Stimulated activated naive CD8-positive, alpha-beta T cell treated with anti-CD3 and anti-CD28 coated beads, Interleukin-15, Interleukin-2, amounts not matched to agents 100 ng/mL and 50 ng/mL, for 24 hours (primary cell): ENCODE results near the gene FUCA1.
"Not testable (repeated sequence)": the region's sequence is repeated elsewhere in the genome, so short reads cannot be mapped to it uniquely, and the experiment has no call there.

Source experiments
- H3K27ac Mint-ChIP-seq: one replicate; pipeline ENCODE4 v1.8.0; 2021; ENCODE audit warnings: mild to moderate bottlenecking, mixed read lengths
- H3K27me3 Mint-ChIP-seq: one replicate; pipeline ENCODE4 v1.8.0; 2021; ENCODE audit warnings: mixed read lengths
- H3K36me3 Mint-ChIP-seq: one replicate; pipeline ENCODE4 v1.8.0; 2021; ENCODE audit warnings: low read depth, mixed read lengths
- H3K4me1 Mint-ChIP-seq: one replicate; pipeline ENCODE4 v1.8.0; 2021; ENCODE audit warnings: low read depth, mixed read lengths
- H3K4me3 Mint-ChIP-seq: one replicate; pipeline ENCODE4 v1.8.0; 2021; ENCODE audit warnings: mild to moderate bottlenecking, mixed read lengths
- H3K9me3 Mint-ChIP-seq: one replicate; pipeline ENCODE4 v1.8.0; 2021; ENCODE audit warnings: mixed read lengths

The FUCA1 gene

GRCh38 chr1:23834156-23834555, 33.9 kb downstream of the FUCA1 start:
- not testable (repeated sequence) for H3K9me3 Mint-ChIP-seq, H3K36me3 Mint-ChIP-seq, H3K4me3 Mint-ChIP-seq, H3K27ac Mint-ChIP-seq, H3K27me3 Mint-ChIP-seq
- H3K4me1 Mint-ChIP-seq, result peaks cover 22% of the 10 kb centered on the region

- Mint-ChIP-seq H3K9me3 (no peaks in the 10 kb centered on the region), H3K27me3 (no peaks in the 10 kb centered on the region), H3K4me3 (no peak overlapping the region), H3K4me1 (peaks cover 25% of the 10 kb centered on the region), H3K27ac (no peak overlapping the region), H3K36me3 (no peaks in the 10 kb centered on the region)
These were observed 40.4 kb downstream of the FUCA1 start for GRCh38 chr1:23827717-23828116.

DNA sequence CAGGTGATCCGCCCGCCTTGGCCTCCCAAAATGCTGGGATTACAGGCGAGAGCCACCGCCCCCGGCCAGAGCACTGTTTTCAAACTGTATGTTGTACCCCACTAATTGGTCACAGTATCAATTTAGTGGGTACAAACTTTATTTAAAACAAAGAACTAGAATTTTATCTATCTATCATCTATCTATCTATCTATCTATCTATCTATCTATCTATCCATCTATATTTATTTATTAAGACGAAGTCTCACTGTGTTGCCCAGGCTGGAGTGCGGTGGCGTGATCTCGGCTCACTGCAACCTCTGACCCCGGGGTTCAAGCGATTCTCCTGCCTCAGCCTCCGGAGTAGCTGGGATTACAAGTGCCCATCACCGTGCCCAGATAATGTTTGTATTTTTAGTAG, 41.5 kb downstream of the FUCA1 start:
- H3K36me3 Mint-ChIP-seq, H3K9me3 Mint-ChIP-seq, H3K4me3 Mint-ChIP-seq, H3K27ac Mint-ChIP-seq, H3K27me3 Mint-ChIP-seq: not testable (repeated sequence)
- H3K4me1 Mint-ChIP-seq, result peaks cover 25% of the 10 kb centered on the region

GRCh38 chr1:23825762-23826522, 42.1 kb downstream of the FUCA1 start:
- no peaks in the 10 kb centered on the region for H3K9me3 Mint-ChIP-seq
- H3K27me3 Mint-ChIP-seq, result no peaks in the 10 kb centered on the region
- peak overlapping the region; percentile 97 for H3K4me3 Mint-ChIP-seq
- peaks cover 25% of the 10 kb centered on the region for H3K4me1 Mint-ChIP-seq
- no peaks in the 10 kb centered on the region for H3K36me3 Mint-ChIP-seq
- H3K27ac Mint-ChIP-seq, result peak overlapping the region; percentile 96

DNA sequence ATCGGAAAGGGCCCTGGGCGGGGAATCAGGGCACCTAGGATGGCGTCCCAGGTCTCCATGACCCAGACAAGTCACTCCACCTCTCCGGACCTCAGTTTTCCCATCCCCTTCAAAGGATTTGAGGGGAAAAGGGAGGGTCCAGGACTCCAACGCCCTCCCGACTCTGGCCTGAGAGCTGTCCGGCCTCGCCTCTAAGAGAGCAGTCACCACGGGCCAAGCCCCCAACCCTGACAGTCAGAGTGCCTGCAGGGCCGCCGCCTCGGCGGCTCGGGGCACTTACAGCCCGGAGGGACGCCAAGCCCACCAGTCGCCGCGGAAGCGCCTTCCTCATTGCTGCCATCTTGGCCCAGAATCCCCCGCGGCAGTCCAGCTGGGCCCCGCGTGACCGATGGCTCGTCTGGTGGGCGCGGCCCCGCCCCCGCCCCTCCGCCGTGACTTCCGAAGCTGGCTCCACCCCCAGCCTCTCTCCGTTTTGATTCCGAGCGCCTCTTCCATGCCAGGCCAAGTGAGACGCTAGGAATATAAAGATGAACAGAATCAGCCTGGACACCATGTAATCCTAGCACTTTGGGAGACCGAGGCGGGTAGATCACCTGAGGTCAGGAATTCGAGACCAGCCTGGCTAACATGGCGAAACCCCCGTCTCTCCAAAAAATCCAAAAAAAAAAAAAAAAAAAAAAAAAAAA, 42.9 kb downstream of the FUCA1 start, which contains the start of gene HMGCL:
Gene HMGCL, minus strand, starts transcription at position 354 of the 686 bp plus-strand sequence. Its CDS starts 14 bp downstream, at position 340.
- Mint-ChIP-seq H3K9me3 (no peaks in the 10 kb centered on the region), H3K4me1 (peaks cover 21% of the 10 kb centered on the region), H3K27me3 (no peaks in the 10 kb centered on the region), H3K36me3 (no peaks in the 10 kb centered on the region), H3K4me3 (peak within 1 kb of the TSS; percentile 97), H3K27ac (peak within 1 kb of the TSS; percentile 96)

DNA sequence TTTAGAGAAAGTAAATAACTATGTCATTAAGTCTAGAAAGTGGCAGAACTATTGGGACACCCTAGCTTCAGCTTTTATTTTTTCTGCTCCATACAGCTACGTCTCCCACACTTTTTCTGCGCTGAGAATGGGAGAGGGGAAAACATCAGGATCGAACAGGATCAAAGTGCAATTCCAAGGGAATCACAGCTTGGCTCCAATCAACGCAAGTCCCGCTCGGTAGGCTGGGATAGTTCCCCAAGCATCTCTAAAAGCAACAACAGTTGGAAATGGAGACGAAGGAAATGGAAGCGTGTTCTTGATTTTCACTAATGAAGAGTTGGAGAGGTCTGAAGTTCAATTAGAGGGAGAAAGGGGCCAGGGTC, 43.4 kb downstream of the FUCA1 start:
- Mint-ChIP-seq H3K27ac (peak overlapping the region; percentile 96), H3K4me1 (peaks cover 19% of the 10 kb centered on the region), H3K4me3 (peak overlapping the region; percentile 97), H3K36me3 (no peaks in the 10 kb centered on the region), H3K27me3 (no peaks in the 10 kb centered on the region), H3K9me3 (no peaks in the 10 kb centered on the region)

GRCh38 chr1:23823767-23824166, 44.3 kb downstream of the FUCA1 start:
- H3K4me1 Mint-ChIP-seq, result peaks cover 19% of the 10 kb centered on the region
- no peaks in the 10 kb centered on the region for H3K27me3 Mint-ChIP-seq
- H3K36me3 Mint-ChIP-seq, result no peaks in the 10 kb centered on the region
- H3K27ac Mint-ChIP-seq, result no peak overlapping the region
- no peaks in the 10 kb centered on the region for H3K9me3 Mint-ChIP-seq
- peak overlapping the region; percentile 97 for H3K4me3 Mint-ChIP-seq

GRCh38 chr1:23817633-23818032, 50.5 kb downstream of the FUCA1 start:
- no peak overlapping the region for H3K4me3 Mint-ChIP-seq
- no peaks in the 10 kb centered on the region for H3K27me3 Mint-ChIP-seq
- H3K9me3 Mint-ChIP-seq, result no peaks in the 10 kb centered on the region
- H3K4me1 Mint-ChIP-seq, result peaks cover 4% of the 10 kb centered on the region
- no peak overlapping the region for H3K27ac Mint-ChIP-seq
- H3K36me3 Mint-ChIP-seq, result peaks cover 6% of the 10 kb centered on the region

- no peak overlapping the region for H3K27ac Mint-ChIP-seq
- H3K9me3 Mint-ChIP-seq, result no peaks in the 10 kb centered on the region
- H3K4me1 Mint-ChIP-seq, result peaks cover 4% of the 10 kb centered on the region
- no peaks in the 10 kb centered on the region for H3K27me3 Mint-ChIP-seq
- H3K4me3 Mint-ChIP-seq, result no peak overlapping the region
- peaks cover 14% of the 10 kb centered on the region for H3K36me3 Mint-ChIP-seq
These were observed 51.2 kb downstream of the FUCA1 start for GRCh38 chr1:23816906-23817305.

GRCh38 chr1:23816361-23816760, 51.7 kb downstream of the FUCA1 start:
- Mint-ChIP-seq H3K9me3 (no peaks in the 10 kb centered on the region), H3K27ac (no peak overlapping the region), H3K4me1 (peaks cover 4% of the 10 kb centered on the region), H3K4me3 (no peak overlapping the region), H3K36me3 (peaks cover 14% of the 10 kb centered on the region), H3K27me3 (no peaks in the 10 kb centered on the region)

GRCh38 chr1:23814016-23814415, 54.1 kb downstream of the FUCA1 start:
- H3K27me3 Mint-ChIP-seq, result no peaks in the 10 kb centered on the region
- peaks cover 13% of the 10 kb centered on the region for H3K4me1 Mint-ChIP-seq
- no peak overlapping the region for H3K4me3 Mint-ChIP-seq
- H3K36me3 Mint-ChIP-seq, result peaks cover 14% of the 10 kb centered on the region
- H3K27ac Mint-ChIP-seq, result no peak overlapping the region
- no peaks in the 10 kb centered on the region for H3K9me3 Mint-ChIP-seq

GRCh38 chr1:23810818-23811540, 57.1 kb downstream of the FUCA1 start:
- Mint-ChIP-seq H3K4me1 (peaks cover 9% of the 10 kb centered on the region), H3K9me3 (no peaks in the 10 kb centered on the region), H3K36me3 (peaks cover 8% of the 10 kb centered on the region), H3K27ac (no peak overlapping the region), H3K27me3 (no peaks in the 10 kb centered on the region), H3K4me3 (no peak overlapping the region)

GRCh38 chr1:23809751-23810171, 58.3 kb downstream of the FUCA1 start:
- no peaks in the 10 kb centered on the region for H3K27me3 Mint-ChIP-seq
- H3K4me1 Mint-ChIP-seq, result peaks cover 9% of the 10 kb centered on the region
- H3K36me3 Mint-ChIP-seq, result peaks cover 8% of the 10 kb centered on the region
- no peak overlapping the region for H3K27ac Mint-ChIP-seq
- H3K9me3 Mint-ChIP-seq, result no peaks in the 10 kb centered on the region
- H3K4me3 Mint-ChIP-seq, result no peak overlapping the region

DNA sequence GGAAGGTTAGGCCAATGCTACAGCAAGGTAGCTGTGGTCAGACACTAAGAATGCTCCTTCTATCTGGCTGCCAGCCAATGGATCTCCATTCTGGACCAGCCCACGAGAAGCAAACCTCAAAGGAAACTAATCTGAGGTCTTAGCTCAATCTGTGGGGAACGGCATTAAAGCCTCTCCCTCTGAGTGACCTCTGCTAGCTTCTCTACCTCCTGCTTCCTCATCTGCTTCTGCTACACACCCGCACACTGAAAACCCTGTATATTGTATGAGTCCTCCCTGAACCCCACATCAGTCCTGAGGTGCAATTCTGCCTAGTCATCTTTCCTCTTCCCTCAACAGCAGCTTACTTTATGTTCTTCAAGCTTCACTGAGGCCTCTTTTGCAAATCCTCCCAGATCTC, 60.6 kb downstream of the FUCA1 start:
- H3K9me3 Mint-ChIP-seq, result no peaks in the 10 kb centered on the region
- H3K27me3 Mint-ChIP-seq, result no peaks in the 10 kb centered on the region
- no peak overlapping the region for H3K27ac Mint-ChIP-seq
- H3K4me3 Mint-ChIP-seq, result no peak overlapping the region
- peaks cover 9% of the 10 kb centered on the region for H3K4me1 Mint-ChIP-seq
- H3K36me3 Mint-ChIP-seq, result peaks cover 6% of the 10 kb centered on the region

- Mint-ChIP-seq H3K27me3 (no peaks in the 10 kb centered on the region), H3K9me3 (no peaks in the 10 kb centered on the region), H3K4me1 (peaks cover 13% of the 10 kb centered on the region), H3K4me3 (no peak overlapping the region), H3K27ac (no peak overlapping the region), H3K36me3 (no peaks in the 10 kb centered on the region)
These were observed 61.8 kb downstream of the FUCA1 start for GRCh38 chr1:23806280-23806679.
